GM21526 (cell line): ENCODE results near the gene GSTA5.
A peak's percentile ranks its signal among the peaks of the same experiment; 100 is the strongest.
"Not testable (repeated sequence)": the region's sequence is repeated elsewhere in the genome, so short reads cannot be mapped to it uniquely, and the experiment has no call there.

ENCODE experiments used
- ATAC-seq: cut with Tn5 transposase; IDR thresholded peaks from one replicate; pipeline ENCODE4 v1.9.1; 2021; ENCODE audit warnings: moderate library complexity; ENCODE audit not compliant: unreplicated experiment, low FRiP score

GSTA5 gene

DNA sequence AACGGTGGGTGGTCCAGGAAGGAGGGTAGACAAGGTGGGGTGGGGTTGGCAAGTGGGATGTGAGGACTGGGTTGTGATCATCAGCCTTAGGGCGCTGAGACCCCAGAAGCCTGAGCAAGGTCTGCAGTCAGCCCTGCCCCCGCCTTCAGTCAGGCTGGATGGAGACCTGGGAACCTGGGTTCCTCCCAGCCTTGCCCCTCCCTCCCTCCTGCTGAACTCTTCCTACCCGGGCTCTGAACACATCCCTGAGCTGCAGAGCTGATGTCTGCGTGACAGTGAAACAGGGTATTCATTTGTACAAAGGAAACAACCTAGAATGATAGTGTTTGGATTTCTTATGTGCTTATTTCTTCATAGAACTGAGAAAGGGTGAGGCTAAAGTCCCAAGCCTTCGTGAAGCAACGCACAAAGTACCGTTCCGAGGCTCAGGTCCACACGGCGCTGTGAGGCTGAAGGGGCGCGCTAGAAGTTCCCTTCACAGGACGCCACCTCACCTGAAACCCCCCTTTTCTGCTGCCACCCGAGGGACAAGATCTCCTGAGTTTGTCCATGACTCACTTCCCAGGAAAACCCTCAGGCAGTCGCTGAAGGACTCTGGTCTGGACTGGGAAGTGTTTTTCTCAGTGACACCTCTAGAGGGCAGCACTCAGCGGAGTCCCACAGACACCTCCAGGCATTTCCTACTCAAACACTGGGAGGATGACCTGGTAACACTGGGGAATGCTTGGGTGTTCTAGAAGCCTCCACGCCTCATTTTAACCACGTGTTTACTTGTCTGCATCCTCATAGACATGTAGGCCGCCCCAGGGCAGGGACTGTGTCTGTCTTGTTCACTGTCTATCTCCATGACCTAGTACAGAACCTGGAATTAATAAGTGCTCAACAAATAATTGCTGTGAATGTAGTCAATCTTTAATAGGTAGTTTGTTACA lies 1.2 kb downstream of the GSTA5 start:
- ATAC-seq: peak; percentile 87

- no peak for ATAC-seq
Measured at GRCh38 chr6:52834481-52834880, 6.1 kb downstream of the GSTA5 start.

GRCh38 chr6:52830869-52831268 lies 9.7 kb downstream of the GSTA5 start:
- ATAC-seq: not testable (repeated sequence)

- no peak for ATAC-seq
Measured at GRCh38 chr6:52829046-52829817, 11.4 kb downstream of the GSTA5 start.

DNA sequence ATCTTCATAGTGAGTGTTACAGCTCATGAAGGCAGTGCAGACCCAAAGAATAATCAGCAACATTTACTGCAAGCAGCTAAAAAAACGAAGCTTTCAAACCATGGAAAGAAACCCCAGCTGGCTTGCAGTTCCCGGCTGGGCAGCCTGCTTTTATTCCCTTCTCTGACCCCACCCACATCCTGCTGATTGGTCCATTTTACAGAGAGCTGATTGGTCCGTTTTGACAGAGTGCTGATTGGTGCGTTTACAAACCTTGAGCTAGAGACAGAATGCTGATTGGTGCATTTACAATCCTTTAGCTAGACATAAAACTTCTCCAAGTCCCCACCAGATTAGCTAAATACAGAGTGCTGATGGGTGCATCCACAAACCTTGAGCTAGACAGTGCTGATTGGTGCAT lies 12.0 kb downstream of the GSTA5 start:
- ATAC-seq: not testable (repeated sequence)

DNA sequence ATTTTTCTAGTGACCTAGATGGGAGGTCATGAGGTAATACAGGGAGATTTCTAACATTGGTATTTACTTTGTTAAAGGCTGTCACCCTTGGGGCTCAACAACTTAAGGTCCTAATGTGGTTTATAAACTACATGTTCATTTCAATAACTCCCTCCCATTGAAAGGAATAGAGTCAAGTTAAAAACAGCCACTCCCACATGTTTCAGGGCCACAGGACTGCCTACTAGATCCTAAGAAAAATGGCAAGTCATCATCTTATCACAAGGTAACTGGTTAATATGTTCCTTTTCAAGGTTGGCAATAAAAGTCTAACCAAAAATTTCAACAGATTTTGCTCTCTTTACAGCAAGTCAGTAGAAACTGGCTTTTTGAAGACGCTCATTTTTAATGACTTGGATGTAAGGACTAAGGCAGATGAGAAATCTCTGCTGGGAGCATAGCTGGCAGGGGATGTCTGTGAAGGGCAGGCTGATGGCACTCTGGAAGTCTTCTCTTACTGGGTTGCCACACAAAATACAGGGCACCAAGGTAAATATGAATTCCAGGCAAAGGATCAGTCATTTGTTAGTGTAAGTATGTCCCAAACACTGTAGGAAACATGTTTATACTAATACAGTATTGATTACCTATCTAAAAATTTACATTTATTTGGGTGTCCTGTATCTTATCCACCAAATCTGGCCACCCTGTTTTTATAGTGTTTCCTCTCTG lies 13.4 kb downstream of the GSTA5 start:
- ATAC-seq: not testable (repeated sequence)

- no peak for ATAC-seq
Measured at GRCh38 chr6:52826513-52826912, 14.1 kb downstream of the GSTA5 start.

DNA sequence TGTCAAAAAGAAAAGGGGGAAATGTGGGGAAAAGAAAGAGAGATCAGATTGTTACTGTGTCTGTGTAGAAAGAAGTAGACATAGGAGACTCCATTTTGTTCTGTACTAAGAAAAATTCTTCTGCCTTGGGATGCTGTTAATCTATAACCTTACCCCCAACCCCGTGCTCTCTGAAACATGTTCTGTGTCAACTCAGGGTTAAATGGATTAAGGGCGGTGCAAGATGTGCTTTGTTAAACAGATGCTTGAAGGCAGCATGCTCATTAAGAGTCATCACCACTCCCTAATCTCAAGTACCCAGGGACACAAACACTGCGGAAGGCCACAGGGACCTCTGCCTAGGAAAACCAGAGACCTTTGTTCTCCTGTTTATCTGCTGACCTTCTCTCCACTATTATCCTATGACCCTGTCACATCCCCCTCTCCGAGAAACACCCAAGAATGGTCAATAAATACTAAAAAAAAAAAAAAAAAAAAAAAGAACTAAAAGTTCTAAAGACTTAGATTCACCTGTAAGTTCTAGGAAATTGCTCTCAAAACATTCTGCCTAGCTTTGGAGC lies 14.6 kb downstream of the GSTA5 start:
- not testable (repeated sequence) for ATAC-seq

DNA sequence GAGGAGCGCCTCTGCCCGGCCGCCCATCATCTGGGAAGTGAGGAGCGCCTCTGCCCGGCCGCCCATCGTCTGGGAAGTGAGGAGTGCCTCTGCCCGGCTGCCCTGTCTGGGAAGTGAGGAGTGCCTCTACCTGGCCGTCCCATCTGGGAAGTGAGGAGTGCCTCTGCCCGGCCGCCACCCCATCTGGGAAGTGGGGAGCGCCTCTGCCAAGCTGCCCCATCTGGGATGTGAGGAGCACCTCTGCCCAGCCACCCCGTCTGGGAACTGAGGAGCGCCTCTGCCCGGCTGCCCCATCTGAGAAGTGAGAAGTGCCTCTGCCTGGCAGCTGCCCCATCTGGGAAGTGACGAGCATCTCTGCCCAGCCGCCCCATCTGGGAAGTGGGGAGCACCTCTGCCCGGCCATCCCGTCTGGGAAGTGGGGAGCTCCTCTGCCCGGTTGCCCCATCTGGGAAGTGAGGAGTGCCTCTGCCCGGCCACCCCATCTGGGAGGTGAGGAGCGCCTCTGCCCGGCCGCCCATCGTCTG lies 15.3 kb downstream of the GSTA5 start:
- ATAC-seq: not testable (repeated sequence)

- no peak for ATAC-seq
Measured at GRCh38 chr6:52821842-52822241, 18.8 kb downstream of the GSTA5 start.

DNA sequence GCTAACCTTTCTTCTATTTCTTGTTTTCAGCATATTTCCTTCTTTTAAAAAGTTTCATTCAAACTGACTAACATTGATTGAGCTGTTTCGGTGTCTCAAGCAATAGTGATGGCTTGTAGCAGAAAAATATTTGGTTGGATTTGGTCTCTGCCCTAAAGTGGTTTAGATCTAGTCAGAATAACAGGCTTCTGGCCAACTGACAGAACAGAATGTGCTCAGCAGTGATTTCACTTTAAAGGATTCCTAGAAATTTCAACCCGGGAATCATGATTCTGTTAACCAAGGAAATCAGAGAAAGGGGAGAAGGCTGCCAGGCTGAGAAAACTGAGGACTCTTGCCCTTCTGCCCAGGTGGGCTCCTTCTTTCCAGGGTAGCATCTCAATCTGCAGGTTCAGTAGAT lies 20.4 kb downstream of the GSTA5 start:
- no peak for ATAC-seq

DNA sequence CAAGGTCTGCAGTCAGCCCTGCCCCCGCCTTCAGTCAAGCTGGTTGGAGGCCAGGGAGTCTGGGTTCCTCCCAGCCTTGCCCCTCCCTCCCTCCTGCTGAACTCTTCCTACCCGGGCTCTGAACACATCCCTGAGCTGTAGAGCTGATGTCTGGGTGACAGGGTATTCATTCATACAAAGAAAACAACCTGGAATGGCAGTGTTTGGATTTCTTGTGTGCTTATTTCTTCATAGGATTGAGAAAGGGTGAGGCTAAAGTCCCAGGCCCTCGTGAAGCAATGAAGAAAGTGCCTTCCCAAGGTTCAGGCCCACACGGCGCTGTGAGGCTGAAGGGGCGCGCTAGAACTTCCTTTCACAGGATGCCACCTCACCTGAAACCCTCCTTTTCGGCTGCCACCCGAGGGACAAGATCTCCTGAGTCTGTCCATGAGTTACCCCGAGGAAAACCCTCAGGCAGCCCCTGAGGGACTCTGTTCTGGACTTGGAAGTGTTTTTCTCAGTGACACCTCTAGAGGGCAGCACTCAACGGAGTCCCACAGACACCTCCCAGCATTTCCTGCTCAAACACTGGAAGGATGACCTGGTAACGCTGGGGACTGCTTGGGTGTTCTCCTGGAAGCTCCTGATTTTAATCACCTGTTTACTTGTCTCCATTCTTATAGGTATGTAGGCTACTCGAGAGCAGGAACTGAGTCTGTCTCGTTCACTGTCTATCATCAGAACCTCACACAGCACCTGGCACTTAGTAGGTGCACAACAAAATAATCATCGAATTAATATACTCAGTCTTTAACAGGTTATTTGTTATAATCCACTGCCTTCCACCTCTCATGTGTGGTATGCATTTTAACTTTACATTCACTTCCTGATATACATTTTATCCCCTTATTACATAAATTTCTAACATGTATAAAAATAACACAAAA lies 25.2 kb downstream of the GSTA5 start:
- peak; percentile 88 for ATAC-seq

DNA sequence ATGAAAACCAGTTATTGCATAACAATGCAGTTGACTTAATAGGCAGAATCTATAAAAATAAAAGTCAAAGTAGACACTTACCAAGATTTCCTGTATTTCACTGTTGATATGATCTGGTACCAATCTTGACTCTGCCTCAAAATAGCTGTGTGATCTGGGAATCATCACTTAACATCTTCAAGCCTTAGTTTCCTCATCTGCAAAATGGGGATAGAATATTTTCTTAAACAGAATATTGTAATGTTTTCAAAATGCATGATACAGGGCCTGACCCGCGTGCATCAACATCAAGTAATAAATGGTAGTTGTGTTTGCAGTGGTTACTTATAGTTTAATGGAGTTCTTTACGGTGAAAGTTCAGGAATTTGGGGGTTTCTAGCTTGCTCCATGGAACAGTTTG lies 26.1 kb downstream of the GSTA5 start:
- ATAC-seq: not testable (repeated sequence)

GRCh38 chr6:52809777-52810176 lies 30.8 kb downstream of the GSTA5 start:
- ATAC-seq: not testable (repeated sequence)

- ATAC-seq: no peak
Measured at GRCh38 chr6:52808660-52809059, 32.0 kb downstream of the GSTA5 start.

DNA sequence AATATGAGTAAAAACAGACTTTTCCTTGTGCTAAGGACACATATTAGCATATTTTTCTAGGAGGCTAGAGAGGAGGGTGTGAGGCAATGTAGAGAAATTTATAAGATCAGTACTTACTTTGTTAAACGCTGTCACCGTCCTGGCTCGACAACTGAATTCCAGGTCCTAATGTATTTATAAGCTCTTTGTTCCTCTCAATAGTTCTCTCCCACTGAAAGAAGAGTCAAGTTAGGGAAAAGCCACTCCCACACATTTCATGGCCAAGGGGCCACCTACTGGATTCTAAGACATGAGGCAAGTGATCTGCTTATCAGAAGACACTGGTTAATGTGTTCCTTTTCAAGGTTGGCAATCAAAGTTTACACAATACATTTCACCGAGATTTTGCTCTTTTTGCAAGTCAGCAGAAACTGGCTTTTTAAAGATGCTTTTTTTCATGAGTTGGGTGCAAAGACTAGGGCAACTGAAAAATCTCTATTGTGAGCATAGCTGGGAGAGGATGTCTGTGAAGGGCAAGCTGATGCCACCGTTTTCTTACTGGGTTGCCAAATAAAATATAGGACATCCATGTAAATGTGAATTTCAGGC lies 36.9 kb downstream of the GSTA5 start, which contains the start of gene GSTA1:
Gene GSTA1, minus strand, starts transcription at position 149 of the 588 bp plus-strand sequence. CDS start 4,549 bp downstream, outside the sequence.
- not testable (repeated sequence) for ATAC-seq

GRCh38 chr6:52802806-52803205 lies 37.8 kb downstream of the GSTA5 start:
- no peak for ATAC-seq

DNA sequence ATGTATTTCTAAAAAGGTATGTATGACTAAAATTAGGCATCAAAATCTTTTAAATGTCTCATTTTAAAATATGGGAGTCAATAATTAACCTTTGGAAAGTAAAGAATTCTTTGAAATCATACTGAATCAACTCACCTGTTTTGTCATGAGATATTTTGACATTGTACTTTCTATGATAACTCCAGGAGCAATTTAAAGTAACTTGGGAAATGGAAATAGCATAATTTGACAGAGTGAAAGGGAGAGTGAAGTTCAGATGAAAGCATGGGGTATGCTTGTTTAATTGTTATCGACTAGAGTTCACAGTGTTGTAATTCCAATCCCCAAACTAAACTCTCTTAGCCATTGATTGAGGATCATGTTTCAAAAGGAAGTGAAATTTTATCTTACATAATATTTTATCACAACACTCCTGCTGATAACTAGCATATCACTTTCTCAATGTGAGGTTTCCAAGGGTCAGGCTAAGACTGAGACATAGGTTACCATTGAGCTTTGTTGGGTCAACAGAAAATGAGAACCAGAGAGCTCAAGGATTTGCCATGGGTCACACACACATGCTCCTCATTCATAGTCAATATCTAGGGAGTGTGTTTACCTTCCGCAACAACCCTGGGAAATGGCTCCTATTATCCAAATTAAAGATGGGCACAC lies 39.3 kb downstream of the GSTA5 start:
- ATAC-seq: no peak
